ENCODE data around the gene CTRB1. TPM values are rescaled to one million over a fixed set of nuclear protein-coding genes. Genes with fewer than 3 reads are reported as not detected.

Gene CTRB1
- total and polyA plus RNA-seq, 7 experiments from 2014 or later = not detected

DNA sequence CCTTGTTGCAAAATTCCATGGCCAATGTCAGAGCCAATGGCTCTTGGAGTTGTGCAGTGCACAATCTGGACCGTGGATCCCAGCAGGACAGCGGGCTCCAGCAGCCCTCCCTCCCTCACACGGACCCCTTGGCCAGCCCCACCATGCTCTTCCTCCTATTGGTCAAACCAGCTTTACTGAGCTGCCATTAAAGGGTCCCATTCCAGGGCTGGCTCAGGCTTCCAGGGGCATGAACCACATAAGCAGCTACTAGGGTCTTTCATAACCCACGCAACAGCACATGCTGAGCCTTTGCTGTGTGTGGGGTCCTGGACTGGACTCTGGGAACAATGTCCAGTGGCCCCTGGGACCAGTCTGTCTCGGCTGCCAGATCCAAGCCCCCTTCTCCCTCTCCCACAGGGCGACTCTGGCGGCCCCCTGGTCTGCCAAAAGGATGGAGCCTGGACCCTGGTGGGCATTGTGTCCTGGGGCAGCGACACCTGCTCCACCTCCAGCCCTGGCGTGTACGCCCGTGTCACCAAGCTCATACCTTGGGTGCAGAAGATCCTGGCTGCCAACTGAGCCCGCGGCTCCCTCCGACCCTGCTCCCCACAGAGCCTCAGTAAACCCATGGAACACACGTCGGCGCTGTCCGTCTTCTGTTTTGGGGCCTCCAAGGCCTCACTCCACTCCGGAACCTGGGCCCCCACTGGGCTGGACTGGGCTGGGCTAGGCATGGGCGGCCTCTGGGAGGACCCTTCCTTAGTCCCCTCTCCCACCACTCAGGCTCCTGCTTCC is 5.7 kb downstream of the CTRB1 start:
- intact Hi-C loops (cut with micrococcal nuclease) = no loop called here
- Histone ChIP-seq H3K9me3 (ENCODE audit: control insufficient read depth in 2 of 3, low read length in 3 of 3) (no peaks in the 10 kb centered on the region), H3K36me3 (ENCODE audit: control insufficient read depth in 2 of 3, insufficient read depth in 3 of 3, low read length in 3 of 3) (no peaks in the 10 kb centered on the region), H3K27ac (ENCODE audit: low read depth, low read length) (no peak overlapping the region), H3K27me3 (ENCODE audit: control insufficient read depth in 2 of 2, insufficient read depth in 2 of 2, low read length in 2 of 2) (no peaks in the 10 kb centered on the region), H3K4me1 (ENCODE audit: control insufficient read depth in 2 of 2, insufficient read depth in 2 of 2, low read length in 2 of 2) (peaks cover 0 to under 1% of the 10 kb centered on the region in 2 donors), H3K4me3 (ENCODE audit: low read length) (no peak overlapping the region)
- ChIA-PET CTCF (no interaction called here), POLR2A (no interaction called here)
- Mint-ChIP-seq H3K4me3 (no peak overlapping the region), H3K9me3 (no peaks in the 10 kb centered on the region), H3K27me3 (peaks cover 0 to 7% (median 0%) of the 10 kb centered on the region in 5 donors), H3K4me1 (peaks cover 0 to 14% (median 9%) of the 10 kb centered on the region in 7 donors), H3K27ac (no peak overlapping the region), H3K36me3 (no peaks in the 10 kb centered on the region)
- ATAC-seq (no peak), DNase-seq (no peak)

- H3K4me3 ChIP-seq (ENCODE audit: low read length) = no peak overlapping the region
- H3K9me3 ChIP-seq (ENCODE audit: control insufficient read depth in 2 of 3, low read length in 3 of 3) = no peaks in the 10 kb centered on the region
- CTCF ChIA-PET = no interaction called here
- H3K36me3 ChIP-seq (ENCODE audit: control insufficient read depth in 2 of 3, insufficient read depth in 3 of 3, low read length in 3 of 3) = no peaks in the 10 kb centered on the region
- H3K27ac ChIP-seq (ENCODE audit: low read depth, low read length) = no peak overlapping the region
- Mint-ChIP-seq H3K9me3 (no peaks in the 10 kb centered on the region), H3K4me3 (no peak overlapping the region), H3K4me1 (peaks cover 0 to 8% (median 4%) of the 10 kb centered on the region in 7 donors), H3K27me3 (peaks cover 0 to 7% (median 0%) of the 10 kb centered on the region in 5 donors), H3K36me3 (no peaks in the 10 kb centered on the region), H3K27ac (no peak overlapping the region)
- intact Hi-C loops (cut with micrococcal nuclease) = no loop called here
- POLR2A ChIA-PET = no interaction called here
- no peaks in the 10 kb centered on the region for H3K4me1 ChIP-seq (ENCODE audit: control insufficient read depth in 2 of 2, insufficient read depth in 2 of 2, low read length in 2 of 2)
- no peaks in the 10 kb centered on the region for H3K27me3 ChIP-seq (ENCODE audit: control insufficient read depth in 2 of 2, insufficient read depth in 2 of 2, low read length in 2 of 2)
- DNase-seq = no peak
- no peak for ATAC-seq
These were observed 6.3 kb downstream of the CTRB1 start for GRCh38 chr16:75225092-75225491.

DNA sequence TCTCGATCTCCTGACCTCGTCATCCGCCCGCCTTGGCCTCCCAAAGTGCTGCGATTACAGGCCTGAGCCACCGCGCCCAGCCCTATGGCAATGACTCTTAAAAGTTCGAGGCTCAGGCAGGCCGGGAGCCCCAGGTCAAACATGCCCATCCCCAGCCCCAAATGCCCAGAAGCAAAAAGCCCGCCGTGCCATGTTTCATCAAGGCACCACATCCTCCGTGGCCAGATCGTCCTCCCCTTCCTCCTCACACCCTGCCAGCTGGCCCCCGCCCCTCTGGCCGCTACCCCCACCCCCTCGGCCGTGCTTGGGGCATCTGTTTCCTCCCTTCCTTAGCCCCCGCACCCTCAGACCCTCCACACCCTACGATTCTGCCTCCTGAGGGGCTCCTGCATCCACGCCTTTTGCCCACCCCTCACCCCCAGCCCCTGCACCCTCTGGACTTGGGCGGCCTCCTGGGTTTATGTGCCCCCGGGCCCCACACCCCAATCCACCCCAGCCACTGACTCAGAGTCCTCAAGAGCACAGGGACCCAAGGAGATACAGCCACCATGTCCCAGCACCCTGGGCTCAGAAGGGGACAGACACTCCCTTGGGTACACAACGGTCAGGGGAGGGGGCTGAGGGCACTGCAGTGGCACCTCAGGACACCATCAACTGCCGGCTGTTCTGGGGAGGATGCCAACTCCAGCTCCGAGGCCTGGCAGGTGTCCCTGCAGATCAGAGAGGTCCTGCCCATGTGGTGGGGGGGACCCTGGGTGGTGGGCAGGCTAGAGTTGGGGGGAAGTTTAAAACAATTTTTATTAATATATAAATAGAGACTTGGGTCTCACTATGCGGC is 7.1 kb downstream of the CTRB1 start:
- Histone ChIP-seq H3K27ac (ENCODE audit: low read depth, low read length) (no peak overlapping the region), H3K27me3 (ENCODE audit: control insufficient read depth in 2 of 2, insufficient read depth in 2 of 2, low read length in 2 of 2) (no peaks in the 10 kb centered on the region), H3K4me3 (ENCODE audit: low read length) (no peak overlapping the region), H3K4me1 (ENCODE audit: control insufficient read depth in 2 of 2, insufficient read depth in 2 of 2, low read length in 2 of 2) (no peaks in the 10 kb centered on the region), H3K9me3 (ENCODE audit: control insufficient read depth in 2 of 3, low read length in 3 of 3) (no peaks in the 10 kb centered on the region), H3K36me3 (ENCODE audit: control insufficient read depth in 2 of 3, insufficient read depth in 3 of 3, low read length in 3 of 3) (no peaks in the 10 kb centered on the region)
- H3K27me3 Mint-ChIP-seq = peaks cover 0 to 7% (median 0%) of the 10 kb centered on the region in 5 donors
- ATAC-seq = no peak
- ChIA-PET POLR2A (no interaction called here), CTCF (interaction anchor here (1.0 kb wide), 1 partner anchor 546 kb away, joined by 3 read pairs; no protein-coding TSS in a partner anchor)
- H3K4me3 Mint-ChIP-seq = no peak overlapping the region
- peaks cover 0 to 3% (median 0%) of the 10 kb centered on the region in 7 donors for H3K4me1 Mint-ChIP-seq
- intact Hi-C loops (cut with micrococcal nuclease) = no loop called here
- H3K27ac Mint-ChIP-seq = no peak overlapping the region
- H3K36me3 Mint-ChIP-seq = no peaks in the 10 kb centered on the region
- no peaks in the 10 kb centered on the region for H3K9me3 Mint-ChIP-seq
- DNase-seq = no peak

- no peak overlapping the region for H3K4me3 Mint-ChIP-seq
- no peaks in the 10 kb centered on the region for H3K4me1 ChIP-seq (ENCODE audit: control insufficient read depth in 2 of 2, insufficient read depth in 2 of 2, low read length in 2 of 2)
- peaks cover 0 to 7% (median 0%) of the 10 kb centered on the region in 5 donors for H3K27me3 Mint-ChIP-seq
- no peaks in the 10 kb centered on the region for H3K4me1 Mint-ChIP-seq
- no peaks in the 10 kb centered on the region for H3K36me3 Mint-ChIP-seq
- no peak overlapping the region for H3K27ac ChIP-seq (ENCODE audit: low read depth, low read length)
- DNase-seq = no peak
- no peaks in the 10 kb centered on the region for H3K27me3 ChIP-seq (ENCODE audit: control insufficient read depth in 2 of 2, insufficient read depth in 2 of 2, low read length in 2 of 2)
- ChIA-PET POLR2A (no interaction called here), CTCF (interaction anchor here (1.0 to 1.2 kb wide), 2 partner anchors 28 to 545 kb away, joined by 3 to 4 read pairs; no protein-coding TSS in a partner anchor)
- ATAC-seq = no peak
- intact Hi-C loops (cut with micrococcal nuclease) = no loop called here
- H3K9me3 Mint-ChIP-seq = no peaks in the 10 kb centered on the region
- H3K9me3 ChIP-seq (ENCODE audit: control insufficient read depth in 2 of 3, low read length in 3 of 3) = no peaks in the 10 kb centered on the region
- no peak overlapping the region for H3K27ac Mint-ChIP-seq
- no peaks in the 10 kb centered on the region for H3K36me3 ChIP-seq (ENCODE audit: control insufficient read depth in 2 of 3, insufficient read depth in 3 of 3, low read length in 3 of 3)
- no peak overlapping the region for H3K4me3 ChIP-seq (ENCODE audit: low read length)
These were observed 8.0 kb downstream of the CTRB1 start for GRCh38 chr16:75226550-75227360.

GRCh38 chr16:75227361-75228142 is 8.8 kb downstream of the CTRB1 start:
- H3K36me3 Mint-ChIP-seq = no peaks in the 10 kb centered on the region
- CTCF ChIA-PET = interaction anchor here (1.2 kb wide), 1 partner anchor 29 kb away, joined by 4 read pairs; no protein-coding TSS in a partner anchor
- no peaks in the 10 kb centered on the region for H3K9me3 Mint-ChIP-seq
- ATAC-seq = peak; percentile 16
- no peak for DNase-seq
- POLR2A ChIA-PET = no interaction called here
- H3K27ac Mint-ChIP-seq = no peak overlapping the region
- Histone ChIP-seq H3K27ac (ENCODE audit: low read depth, low read length) (no peak overlapping the region), H3K4me3 (ENCODE audit: low read length) (no peak overlapping the region), H3K36me3 (ENCODE audit: control insufficient read depth in 2 of 3, insufficient read depth in 3 of 3, low read length in 3 of 3) (no peaks in the 10 kb centered on the region), H3K4me1 (ENCODE audit: control insufficient read depth in 2 of 2, insufficient read depth in 2 of 2, low read length in 2 of 2) (no peaks in the 10 kb centered on the region), H3K9me3 (ENCODE audit: control insufficient read depth in 2 of 3, low read length in 3 of 3) (no peaks in the 10 kb centered on the region), H3K27me3 (ENCODE audit: control insufficient read depth in 2 of 2, insufficient read depth in 2 of 2, low read length in 2 of 2) (no peaks in the 10 kb centered on the region)
- peaks cover 0 to 7% (median 2%) of the 10 kb centered on the region in 5 donors for H3K27me3 Mint-ChIP-seq
- H3K4me3 Mint-ChIP-seq = no peak overlapping the region
- intact Hi-C loops (cut with micrococcal nuclease) = no loop called here
- H3K4me1 Mint-ChIP-seq = no peaks in the 10 kb centered on the region
